ENCODE results near the gene PWWP2A. TPM values are rescaled to one million over a fixed set of nuclear protein-coding genes. Genes with fewer than 3 reads are reported as not detected.

The PWWP2A gene
- total RNA-seq, 1 experiment from 2014 or later, result 66.7 TPM

DNA sequence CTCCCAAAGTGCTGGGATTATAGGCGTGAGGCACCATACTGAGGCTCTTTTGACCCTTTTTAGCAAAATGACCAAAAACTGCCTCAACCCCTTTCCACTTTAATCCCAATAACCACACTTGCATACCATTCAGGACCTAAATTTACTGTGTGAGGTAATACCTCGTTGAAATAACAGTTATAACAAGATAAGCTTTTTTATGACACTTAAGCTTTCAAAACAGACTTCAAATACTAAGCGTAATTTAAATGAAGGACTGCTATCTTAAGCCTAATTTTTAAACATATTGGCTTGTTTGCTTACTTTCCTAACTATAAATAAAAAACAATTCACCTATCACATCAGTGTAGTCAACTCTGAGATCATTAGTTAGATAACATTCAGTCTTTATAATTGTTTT lies 37.8 kb downstream of the PWWP2A start:
- Histone ChIP-seq H3K9me3 (ENCODE audit: control insufficient read depth, low read depth, low read length) (no peaks in the 10 kb centered on the region), H4K20me1 (ENCODE audit: control insufficient read depth, insufficient read depth, insufficient read length) (no peaks in the 10 kb centered on the region), H3K14ac (ENCODE audit: insufficient read depth, low read length) (no peak overlapping the region), H3K79me1 (ENCODE audit: insufficient read depth, low read depth, low read length, poor library complexity, severe bottlenecking) (no peaks in the 10 kb centered on the region), H4K5ac (ENCODE audit: insufficient read length, low read depth, low read length) (no peak overlapping the region), H3K9ac (ENCODE audit: extremely low read depth, insufficient read length, low read length) (no peak overlapping the region), H3K23ac (ENCODE audit: insufficient read length, low read depth, low read length) (no peak overlapping the region), H3K4me1 (ENCODE audit: insufficient read depth, low read length) (0 out of 2 replicates have a peak, but pooled peaks cover 4% of the 10 kb centered on the region), H3K56ac (ENCODE audit: insufficient read length, low read depth, low read length) (no peak overlapping the region), H3K4me2 (ENCODE audit: insufficient read depth, insufficient read length, low read length) (no peak overlapping the region), H2BK20ac (ENCODE audit: low read depth, low read length, poor library complexity, severe bottlenecking) (no peak overlapping the region), H3K4ac (ENCODE audit: low read depth, low read length) (no peak overlapping the region), H2AFZ (ENCODE audit: low read length) (no peak overlapping the region), H3K79me2 (ENCODE audit: insufficient read depth, low read length) (no peaks in the 10 kb centered on the region), H3K27ac (ENCODE audit: insufficient read length, low read depth, low read length) (no peak overlapping the region), H2BK120ac (ENCODE audit: low read depth, low read length, poor library complexity, severe bottlenecking) (no peak overlapping the region), H2AK5ac (ENCODE audit: insufficient read length, low read length) (no peak overlapping the region), H2BK5ac (ENCODE audit: insufficient read length, low read length) (no peak overlapping the region), H4K91ac (ENCODE audit: insufficient read length, low read depth, low read length) (no peak overlapping the region), H3K23me2 (ENCODE audit: insufficient read length, low read depth, low read length, poor library complexity, severe bottlenecking) (no peaks in the 10 kb centered on the region), H3K18ac (ENCODE audit: insufficient read length, low read depth, low read length) (no peak overlapping the region), H3K27me3 (ENCODE audit: insufficient read depth, low read length) (no peaks in the 10 kb centered on the region), H2BK12ac (ENCODE audit: insufficient read length, low read depth, low read length) (no peak overlapping the region), H4K8ac (replicated peaks; ENCODE audit: insufficient read length, low read depth, low read length) (no peak overlapping the region), H3T11ph (ENCODE audit: low read length) (no peak overlapping the region), H2BK15ac (ENCODE audit: low read depth, low read length) (no peak overlapping the region)
- DNase-seq, result no peak
- WGBS (ENCODE audit: extremely low coverage, insufficient read length, low lambda C conversion rate), result no CpG with 5 or more reads among the region's 3 CpGs
- peaks cover 7 to 27% (median 9%) of the 10 kb centered on the region in 3 experiments; a peak in 5 of 7 replicates for H3K36me3 Mint-ChIP-seq (ENCODE audit: insufficient read depth in 1 of 3, low read depth in 3 of 3)
- no peak for TF ChIP-seq CTCF (conservative IDR thresholded peaks at IDR 0.05)
- H3K4me3 Mint-ChIP-seq, result no peak overlapping the region
- H3K4me1 Mint-ChIP-seq, result peaks cover 21 to 25% of the 10 kb centered on the region in 2 experiments
- no peaks in the 10 kb centered on the region for H3K9me3 Mint-ChIP-seq
- peak overlapping the region in 2 of 3 experiments; percentile 86 to 91; a peak in 4 of 7 replicates for H3K27ac Mint-ChIP-seq
- no peaks in the 10 kb centered on the region for H3K27me3 Mint-ChIP-seq (ENCODE audit: low read depth)
